Endothelial cell of umbilical vein (primary cell): ENCODE data around the gene ADARB2. TPM values are rescaled to one million over a fixed set of nuclear protein-coding genes. Genes with fewer than 3 reads are reported as not detected.

Experiments
- BruUV-seq: library from RNA; stranded (reverse); fragments of 400-500 nt; replicated peaks from 2 replicates; lab custom pipeline; 2021; lab: Mats Ljungman, UMichigan
- CTCF ChIA-PET: fragments of 300-600, 350-600 bp; sonication (Branson Sonifier 250); formaldehyde crosslinking; loops from one replicate; lab custom pipeline; 2021; ENCODE audit warnings: antibody characterized with exemption, inconsistent platforms; lab: Charles Lee
- POLR2A ChIA-PET: fragments of 300-600, 350-600 bp; sonication (Branson Sonifier 250); formaldehyde crosslinking; loops from one replicate; lab custom pipeline; 2021; ENCODE audit warnings: antibody characterized with exemption, inconsistent platforms; lab: Charles Lee
- DNase-seq: peaks from one replicate; pipeline ENCODE4 v3.0.0-alpha.2; 2011; ENCODE audit warnings: low read depth, low spot score
- FAIRE-seq: peaks from 2 replicates; lab custom pipeline; 2011; peaks lifted over from hg19 to GRCh38; lab: Jason Lieb, UNC
- H2AFZ ChIP-seq: 2 replicates; pipeline ENCODE4 v1.6.0; 2012; ENCODE audit warnings: low read depth, low read length, control low read depth, inconsistent platforms
- H3K27ac ChIP-seq: 2 replicates; pipeline ENCODE4 v1.5.1; 2011; ENCODE audit warnings: low read depth, mild to moderate bottlenecking, control low read depth, low read length, moderate library complexity; ENCODE audit not compliant: insufficient read depth
- H3K27me3 ChIP-seq, 2 experiments: 2 replicates each; pipeline versions ENCODE4 v1.6.0 to v1.6.1; 2011; ENCODE audit warnings: low read length in 2 of 2, mixed read lengths in 1 of 2; ENCODE audit not compliant: control insufficient read depth in 2 of 2, insufficient read depth in 2 of 2
- H3K36me3 ChIP-seq, 2 experiments: 2 replicates in 1 of 2; 3 replicates in 1 of 2; pipeline ENCODE4 v1.5.1; 2011; ENCODE audit warnings: low read length in 2 of 2, mild to moderate bottlenecking in 1 of 2, moderate library complexity in 1 of 2; ENCODE audit not compliant: control insufficient read depth in 2 of 2, insufficient read depth in 2 of 2; ENCODE audit errors: extremely low read depth in 1 of 2
- H3K4me1 ChIP-seq: 3 replicates; pipeline ENCODE4 v1.5.1; 2011; ENCODE audit warnings: mild to moderate bottlenecking, low read length; ENCODE audit not compliant: control insufficient read depth, insufficient read depth; ENCODE audit errors: extremely low read depth
- H3K4me2 ChIP-seq: 2 replicates; pipeline ENCODE4 v1.6.1; 2011; ENCODE audit warnings: low read length, control low read depth, mixed read lengths; ENCODE audit not compliant: insufficient read depth
- H3K4me3 ChIP-seq, 3 experiments: fragments of 200-600 bp in 1 of 3; sonication (generic), shearing (Covaris generic) in 1 of 3; replicated peaks in 1 of 3; 2 replicates each; pipeline ENCODE4 v1.5.1; 2011 to 2016; ENCODE audit warnings: control low read depth in 3 of 3, low read length in 3 of 3, mild to moderate bottlenecking in 2 of 3, inconsistent platforms in 1 of 3, low read depth in 1 of 3, moderate library complexity in 1 of 3; ENCODE audit not compliant: insufficient read depth in 1 of 3
- H3K79me2 ChIP-seq: 2 replicates; pipeline ENCODE4 v1.6.0; 2012; ENCODE audit warnings: low read length, inconsistent platforms; ENCODE audit not compliant: control insufficient read depth, insufficient read depth
- H3K9ac ChIP-seq: replicated peaks from 2 replicates; pipeline ENCODE3; 2011; ENCODE audit warnings: low read length, control low read depth; ENCODE audit not compliant: insufficient read depth; ENCODE audit errors: extremely low read depth
- H3K9me1 ChIP-seq: replicated peaks from 3 replicates; pipeline ENCODE4 v1.6.0; 2011; ENCODE audit warnings: mild to moderate bottlenecking, low read length; ENCODE audit not compliant: control insufficient read depth, insufficient read depth; ENCODE audit errors: extremely low read depth
- H3K9me3 ChIP-seq: replicated peaks from 2 replicates; pipeline ENCODE4 v1.5.1; 2012; ENCODE audit warnings: low read length, inconsistent platforms; ENCODE audit not compliant: control insufficient read depth, insufficient read depth
- H4K20me1 ChIP-seq: replicated peaks from 2 replicates; pipeline ENCODE3; 2011; ENCODE audit warnings: mild to moderate bottlenecking, low read length; ENCODE audit not compliant: control insufficient read depth, insufficient read depth; ENCODE audit errors: extremely low read depth
- EZH2 ChIP-seq: IDR thresholded peaks from 2 replicates; pipeline ENCODE4 v1.6.1; 2012; ENCODE audit warnings: borderline replicate concordance, low read depth, mild to moderate bottlenecking, moderate library complexity, low read length, inconsistent platforms; ENCODE audit not compliant: severe bottlenecking
- FOS ChIP-seq: IDR thresholded peaks from 2 replicates; pipeline ENCODE4 v1.6.1; 2011; ENCODE audit warnings: mild to moderate bottlenecking, low read length, moderate library complexity, borderline replicate concordance; ENCODE audit not compliant: insufficient read depth
- GATA2 ChIP-seq: IDR thresholded peaks from 2 replicates; pipeline ENCODE4 v1.7.0; 2011; ENCODE audit warnings: low read depth, mild to moderate bottlenecking, moderate library complexity, mixed read lengths, low read length; ENCODE audit not compliant: insufficient read length, insufficient read depth
- JUN ChIP-seq: IDR thresholded peaks from 2 replicates; pipeline ENCODE4 v1.6.1; 2011; ENCODE audit warnings: borderline replicate concordance, low read depth; ENCODE audit not compliant: insufficient read length, insufficient read depth
- MYC ChIP-seq: IDR thresholded peaks from one replicate; pipeline ENCODE4 v1.6.1; 2011; ENCODE audit warnings: mild to moderate bottlenecking, low read depth, low read length
- POLR2A ChIP-seq: IDR thresholded peaks from 2 replicates; pipeline ENCODE4 v1.6.1; 2012; ENCODE audit warnings: low read depth, mild to moderate bottlenecking, control low read depth, low read length
- POLR2AphosphoS5 ChIP-seq: IDR thresholded peaks from 2 replicates; pipeline ENCODE4 v1.6.1; 2012; ENCODE audit warnings: low read depth, mild to moderate bottlenecking, control low read depth, low read length, moderate library complexity; ENCODE audit not compliant: insufficient read depth
- dilution Hi-C: fragments of 300-500 bp; cut with MboI; formaldehyde crosslinking; loops from one replicate; pipeline ENCODE4 v1.15.0; 2019; ENCODE audit warnings: low sequenced_read_pairs; ENCODE audit not compliant: extremely low pct_ligation_motif_present
- intact Hi-C: fragments of 100-400 bp; cut with micrococcal nuclease; formaldehyde crosslinking; loops from one replicate; pipeline ENCODE4 v1.10.0; 2022
- polyA plus RNA-seq, 4 experiments: library from polyadenylated mRNA; depleted of rRNA in 3 of 4; stranded (reverse) in 3 of 4; unstranded in 1 of 4; fragments of >200 nt; gene quantifications; 2 replicates each; pipeline versions ENCODE4 v1.2.1 to v1.2.3, GENCODE V29; 2011 to 2012; ENCODE audit warnings: missing spikeins in 1 of 4
- total RNA-seq: library from RNA; stranded (reverse); gene quantifications from 2 replicates; pipeline ENCODE4 v1.2.3, GENCODE V29; 2021
- TF ChIP-seq, protein P1 (sequence below), 2 donors: IDR thresholded peaks; 1 replicate in 1 of 2; 2 replicates in 1 of 2; pipeline ENCODE4 v1.5.1; 2011; ENCODE audit warnings: low read length in 2 of 2, mild to moderate bottlenecking in 2 of 2, moderate library complexity in 2 of 2, control low read depth in 1 of 2, inconsistent platforms in 1 of 2, low read depth in 1 of 2; ENCODE audit not compliant: insufficient read depth in 1 of 2; ENCODE audit errors: extremely low read depth in 1 of 2
- TF ChIP-seq, protein P2 (sequence below): IDR thresholded peaks from 2 replicates; pipeline ENCODE4 v1.6.1; 2011; ENCODE audit not compliant: insufficient read depth, insufficient read length

Gene ADARB2
- total and polyA plus RNA-seq, 2 donors (not counting 3 experiments of a cell fraction or from before 2014, with no cell fraction given) = not detected

DNA sequence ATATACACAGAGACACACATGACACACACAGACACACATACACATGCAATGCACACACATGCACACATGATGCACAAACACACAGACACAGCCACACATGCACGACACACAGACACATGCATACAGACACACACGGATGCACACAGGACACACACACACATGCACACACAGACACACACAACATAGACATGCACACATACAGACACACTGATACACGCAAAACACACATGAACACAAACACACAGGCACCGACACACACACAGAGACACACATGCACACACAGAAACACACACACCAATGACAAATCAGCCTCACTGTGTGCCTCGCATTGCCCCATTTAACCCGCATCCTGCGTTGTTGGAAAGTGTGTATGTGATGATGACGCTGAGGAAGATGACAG lies 232.4 kb downstream of the ADARB2 start:
- TF ChIP-seq POLR2A (no peak), EZH2 (no peak), MYC (no peak), FOS (no peak), POLR2AphosphoS5 (no peak), GATA2 (no peak), JUN (no peak)
- TF ChIP-seq, protein P1, sequence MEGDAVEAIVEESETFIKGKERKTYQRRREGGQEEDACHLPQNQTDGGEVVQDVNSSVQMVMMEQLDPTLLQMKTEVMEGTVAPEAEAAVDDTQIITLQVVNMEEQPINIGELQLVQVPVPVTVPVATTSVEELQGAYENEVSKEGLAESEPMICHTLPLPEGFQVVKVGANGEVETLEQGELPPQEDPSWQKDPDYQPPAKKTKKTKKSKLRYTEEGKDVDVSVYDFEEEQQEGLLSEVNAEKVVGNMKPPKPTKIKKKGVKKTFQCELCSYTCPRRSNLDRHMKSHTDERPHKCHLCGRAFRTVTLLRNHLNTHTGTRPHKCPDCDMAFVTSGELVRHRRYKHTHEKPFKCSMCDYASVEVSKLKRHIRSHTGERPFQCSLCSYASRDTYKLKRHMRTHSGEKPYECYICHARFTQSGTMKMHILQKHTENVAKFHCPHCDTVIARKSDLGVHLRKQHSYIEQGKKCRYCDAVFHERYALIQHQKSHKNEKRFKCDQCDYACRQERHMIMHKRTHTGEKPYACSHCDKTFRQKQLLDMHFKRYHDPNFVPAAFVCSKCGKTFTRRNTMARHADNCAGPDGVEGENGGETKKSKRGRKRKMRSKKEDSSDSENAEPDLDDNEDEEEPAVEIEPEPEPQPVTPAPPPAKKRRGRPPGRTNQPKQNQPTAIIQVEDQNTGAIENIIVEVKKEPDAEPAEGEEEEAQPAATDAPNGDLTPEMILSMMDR (IDR thresholded peaks at IDR 0.05; ENCODE audit: extremely low read depth in 1 of 2, insufficient read depth in 1 of 2, low read depth in 1 of 2, low read length in 2 of 2) = no peak
- TF ChIP-seq, protein P2, sequence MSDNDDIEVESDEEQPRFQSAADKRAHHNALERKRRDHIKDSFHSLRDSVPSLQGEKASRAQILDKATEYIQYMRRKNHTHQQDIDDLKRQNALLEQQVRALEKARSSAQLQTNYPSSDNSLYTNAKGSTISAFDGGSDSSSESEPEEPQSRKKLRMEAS = no peak
- BruUV-seq = no TSS peak
- H3K9me1 ChIP-seq = no peaks in the 10 kb centered on the region
- ChIA-PET POLR2A (no interaction called here), CTCF (no interaction called here)
- FAIRE-seq (no peak), DNase-seq (no peak)
- H3K9me3 ChIP-seq = peaks cover 11% of the 10 kb centered on the region
- H2AFZ ChIP-seq = no peak overlapping the region
- no peaks in the 10 kb centered on the region for H4K20me1 ChIP-seq
- H3K27me3 ChIP-seq = no peaks in the 10 kb centered on the region
- H3K36me3 ChIP-seq = no peaks in the 10 kb centered on the region
- H3K4me2 ChIP-seq = no peak overlapping the region
- intact Hi-C loops = no loop called here
- H3K4me3 ChIP-seq = no peak overlapping the region
- H3K79me2 ChIP-seq = no peaks in the 10 kb centered on the region
- H3K4me1 ChIP-seq = no peaks in the 10 kb centered on the region
- dilution Hi-C loops = no loop called here
- no peak overlapping the region for H3K9ac ChIP-seq
- H3K27ac ChIP-seq = no peak overlapping the region
